ENCODE data around the gene ERBB4. TPM values are rescaled to one million over a fixed set of nuclear protein-coding genes. Genes with fewer than 3 reads are reported as not detected.

The ERBB4 gene
- total RNA-seq, 1 donor from 2014 or later = 9.9 TPM

- no peak overlapping the region for H3K4me3 Mint-ChIP-seq
- H3K27me3 Mint-ChIP-seq = no peaks in the 10 kb centered on the region
- DNase-seq (ENCODE audit: extremely low spot score, unreplicated experiment) = no peak
- peaks cover 7% of the 10 kb centered on the region for H3K9me3 Mint-ChIP-seq
- H3K36me3 Mint-ChIP-seq = no peaks in the 10 kb centered on the region
- no peak for TF ChIP-seq CTCF (conservative IDR thresholded peaks at IDR 0.05)
- no peaks in the 10 kb centered on the region for H3K4me1 Mint-ChIP-seq (ENCODE audit: unreplicated experiment)
- no peak overlapping the region for H3K27ac Mint-ChIP-seq
Observed at GRCh38 chr2:211331736-211332135, 1206.9 kb downstream of the ERBB4 start.

GRCh38 chr2:211329882-211330281 lies 1208.7 kb downstream of the ERBB4 start:
- Mint-ChIP-seq H3K27me3 (no peaks in the 10 kb centered on the region), H3K9me3 (no peaks in the 10 kb centered on the region), H3K4me1 (ENCODE audit: unreplicated experiment) (no peaks in the 10 kb centered on the region), H3K36me3 (no peaks in the 10 kb centered on the region), H3K27ac (no peak overlapping the region), H3K4me3 (peak overlapping the region; percentile 46)
- DNase-seq (ENCODE audit: extremely low spot score, unreplicated experiment) = no peak
- TF ChIP-seq CTCF (conservative IDR thresholded peaks at IDR 0.05) = no peak

GRCh38 chr2:211329421-211329820 lies 1209.2 kb downstream of the ERBB4 start:
- no peaks in the 10 kb centered on the region for H3K27me3 Mint-ChIP-seq
- H3K36me3 Mint-ChIP-seq = no peaks in the 10 kb centered on the region
- TF ChIP-seq CTCF (conservative IDR thresholded peaks at IDR 0.05) = no peak
- no peak for DNase-seq (ENCODE audit: extremely low spot score, unreplicated experiment)
- H3K27ac Mint-ChIP-seq = no peak overlapping the region
- peak overlapping the region; percentile 46 for H3K4me3 Mint-ChIP-seq
- no peaks in the 10 kb centered on the region for H3K4me1 Mint-ChIP-seq (ENCODE audit: unreplicated experiment)
- no peaks in the 10 kb centered on the region for H3K9me3 Mint-ChIP-seq

- TF ChIP-seq CTCF (conservative IDR thresholded peaks at IDR 0.05) = no peak
- DNase-seq (ENCODE audit: extremely low spot score, unreplicated experiment) = no peak
- Mint-ChIP-seq H3K4me1 (ENCODE audit: unreplicated experiment) (no peaks in the 10 kb centered on the region), H3K9me3 (no peaks in the 10 kb centered on the region), H3K4me3 (no peak overlapping the region), H3K36me3 (no peaks in the 10 kb centered on the region), H3K27me3 (no peaks in the 10 kb centered on the region), H3K27ac (no peak overlapping the region)
Observed at GRCh38 chr2:211328126-211328525, 1210.5 kb downstream of the ERBB4 start.

Small RNAs within 50 kb of the gene (microRNA-seq; reads per million reads assigned to microRNA genes)
- gene MIR548F2 = not detected

Data from type B pancreatic cell (in vitro differentiated cells).